ENCODE measurements around the gene SPATA9.
"Not testable (repeated sequence)": the region's sequence is repeated elsewhere in the genome, so short reads cannot be mapped to it uniquely, and the experiment has no call there.

The SPATA9 gene

GRCh38 chr5:95643152-95643551 is 39.6 kb downstream of the SPATA9 start:
- no peaks in the 10 kb centered on the region for H3K9me3 ChIP-seq (ENCODE audit: control insufficient read depth, low read length)
- H3K4me1 ChIP-seq (ENCODE audit: control insufficient read depth, insufficient read depth, low read length) = no peaks in the 10 kb centered on the region
- no peaks in the 10 kb centered on the region for H3K27me3 ChIP-seq (ENCODE audit: control insufficient read depth, insufficient read depth, low read length, poor library complexity, severe bottlenecking)
- H3K27ac ChIP-seq (ENCODE audit: insufficient read depth, low read depth, low read length, poor library complexity, severe bottlenecking) = no peak overlapping the region
- H3K36me3 ChIP-seq (ENCODE audit: control insufficient read depth, insufficient read depth, low read length) = no peaks in the 10 kb centered on the region
- H3K4me3 ChIP-seq (ENCODE audit: insufficient read depth, low read depth, low read length) = no peak overlapping the region
- 94 to 96% methylated on average over 7 of the region's 7 CpGs for WGBS, 2 experiments

- Histone ChIP-seq H3K4me3 (ENCODE audit: insufficient read depth, low read depth, low read length) (no peak overlapping the region), H3K27ac (ENCODE audit: insufficient read depth, low read depth, low read length, poor library complexity, severe bottlenecking) (no peak overlapping the region), H3K4me1 (ENCODE audit: control insufficient read depth, insufficient read depth, low read length) (no peaks in the 10 kb centered on the region), H3K36me3 (ENCODE audit: control insufficient read depth, insufficient read depth, low read length) (no peaks in the 10 kb centered on the region), H3K27me3 (ENCODE audit: control insufficient read depth, insufficient read depth, low read length, poor library complexity, severe bottlenecking) (no peaks in the 10 kb centered on the region), H3K9me3 (ENCODE audit: control insufficient read depth, low read length) (no peaks in the 10 kb centered on the region)
- WGBS, 2 experiments = 93% methylated on average over 5 of the region's 5 CpGs
Observed at GRCh38 chr5:95641741-95642220, 41.0 kb downstream of the SPATA9 start.

- no peaks in the 10 kb centered on the region for H3K36me3 ChIP-seq (ENCODE audit: control insufficient read depth, insufficient read depth, low read length)
- 88 to 91% methylated on average over 3 of the region's 3 CpGs for WGBS, 2 experiments
- no peaks in the 10 kb centered on the region for H3K9me3 ChIP-seq (ENCODE audit: control insufficient read depth, low read length)
- H3K4me1 ChIP-seq (ENCODE audit: control insufficient read depth, insufficient read depth, low read length) = no peaks in the 10 kb centered on the region
- no peak overlapping the region for H3K27ac ChIP-seq (ENCODE audit: insufficient read depth, low read depth, low read length, poor library complexity, severe bottlenecking)
- no peak overlapping the region for H3K4me3 ChIP-seq (ENCODE audit: insufficient read depth, low read depth, low read length)
- no peaks in the 10 kb centered on the region for H3K27me3 ChIP-seq (ENCODE audit: control insufficient read depth, insufficient read depth, low read length, poor library complexity, severe bottlenecking)
Observed at GRCh38 chr5:95638632-95639031, 44.2 kb downstream of the SPATA9 start.

GRCh38 chr5:95634081-95634480 is 48.7 kb downstream of the SPATA9 start:
- Histone ChIP-seq H3K27ac (ENCODE audit: insufficient read depth, low read depth, low read length, poor library complexity, severe bottlenecking) (no peak overlapping the region), H3K36me3 (ENCODE audit: control insufficient read depth, insufficient read depth, low read length) (no peaks in the 10 kb centered on the region), H3K4me1 (ENCODE audit: control insufficient read depth, insufficient read depth, low read length) (no peaks in the 10 kb centered on the region), H3K9me3 (ENCODE audit: control insufficient read depth, low read length) (no peaks in the 10 kb centered on the region), H3K27me3 (ENCODE audit: control insufficient read depth, insufficient read depth, low read length, poor library complexity, severe bottlenecking) (no peaks in the 10 kb centered on the region), H3K4me3 (ENCODE audit: insufficient read depth, low read depth, low read length) (no peak overlapping the region)
- WGBS, 2 experiments = 91 to 100% methylated on average over 3 of the region's 3 CpGs

- no peaks in the 10 kb centered on the region for H3K9me3 ChIP-seq (ENCODE audit: control insufficient read depth, low read length)
- no peak overlapping the region for H3K4me3 ChIP-seq (ENCODE audit: insufficient read depth, low read depth, low read length)
- 94 to 95% methylated on average over 3 of the region's 3 CpGs for WGBS, 2 experiments
- no peaks in the 10 kb centered on the region for H3K36me3 ChIP-seq (ENCODE audit: control insufficient read depth, insufficient read depth, low read length)
- H3K27me3 ChIP-seq (ENCODE audit: control insufficient read depth, insufficient read depth, low read length, poor library complexity, severe bottlenecking) = no peaks in the 10 kb centered on the region
- no peak overlapping the region for H3K27ac ChIP-seq (ENCODE audit: insufficient read depth, low read depth, low read length, poor library complexity, severe bottlenecking)
- no peaks in the 10 kb centered on the region for H3K4me1 ChIP-seq (ENCODE audit: control insufficient read depth, insufficient read depth, low read length)
Observed at GRCh38 chr5:95633671-95634070, 49.1 kb downstream of the SPATA9 start.

GRCh38 chr5:95632942-95633341 is 49.8 kb downstream of the SPATA9 start:
- not testable (repeated sequence) for H3K36me3 ChIP-seq (ENCODE audit: control insufficient read depth, insufficient read depth, low read length); H3K27me3 ChIP-seq (ENCODE audit: control insufficient read depth, insufficient read depth, low read length, poor library complexity, severe bottlenecking); H3K27ac ChIP-seq (ENCODE audit: insufficient read depth, low read depth, low read length, poor library complexity, severe bottlenecking); H3K4me3 ChIP-seq (ENCODE audit: insufficient read depth, low read depth, low read length); H3K4me1 ChIP-seq (ENCODE audit: control insufficient read depth, insufficient read depth, low read length); H3K9me3 ChIP-seq (ENCODE audit: control insufficient read depth, low read length)
- 89 to 100% methylated on average over 2 of the region's 2 CpGs for WGBS, 2 experiments

- Histone ChIP-seq H3K4me1 (ENCODE audit: control insufficient read depth, insufficient read depth, low read length) (no peaks in the 10 kb centered on the region), H3K27me3 (ENCODE audit: control insufficient read depth, insufficient read depth, low read length, poor library complexity, severe bottlenecking) (no peaks in the 10 kb centered on the region), H3K27ac (ENCODE audit: insufficient read depth, low read depth, low read length, poor library complexity, severe bottlenecking) (no peak overlapping the region), H3K36me3 (ENCODE audit: control insufficient read depth, insufficient read depth, low read length) (no peaks in the 10 kb centered on the region), H3K4me3 (ENCODE audit: insufficient read depth, low read depth, low read length) (no peak overlapping the region), H3K9me3 (ENCODE audit: control insufficient read depth, low read length) (no peaks in the 10 kb centered on the region)
- 93 to 94% methylated on average over 4 of the region's 4 CpGs for whole genome bisulfite sequencing, 2 experiments
Observed at GRCh38 chr5:95631991-95632675, 50.7 kb downstream of the SPATA9 start.

- H3K27ac ChIP-seq (ENCODE audit: insufficient read depth, low read depth, low read length, poor library complexity, severe bottlenecking) = no peak overlapping the region
- no peaks in the 10 kb centered on the region for H3K27me3 ChIP-seq (ENCODE audit: control insufficient read depth, insufficient read depth, low read length, poor library complexity, severe bottlenecking)
- WGBS, 2 experiments = 88 to 90% methylated on average over 1 to 2 of the region's 2 CpGs
- no peaks in the 10 kb centered on the region for H3K36me3 ChIP-seq (ENCODE audit: control insufficient read depth, insufficient read depth, low read length)
- H3K9me3 ChIP-seq (ENCODE audit: control insufficient read depth, low read length) = no peaks in the 10 kb centered on the region
- H3K4me1 ChIP-seq (ENCODE audit: control insufficient read depth, insufficient read depth, low read length) = no peaks in the 10 kb centered on the region
- no peak overlapping the region for H3K4me3 ChIP-seq (ENCODE audit: insufficient read depth, low read depth, low read length)
Observed at GRCh38 chr5:95631255-95631958, 51.4 kb downstream of the SPATA9 start.

GRCh38 chr5:95630394-95630917 is 52.3 kb downstream of the SPATA9 start:
- WGBS, 2 experiments = 99 to 100% methylated on average over 4 to 5 of the region's 5 CpGs
- Histone ChIP-seq H3K27me3 (ENCODE audit: control insufficient read depth, insufficient read depth, low read length, poor library complexity, severe bottlenecking) (no peaks in the 10 kb centered on the region), H3K27ac (ENCODE audit: insufficient read depth, low read depth, low read length, poor library complexity, severe bottlenecking) (no peak overlapping the region), H3K4me3 (ENCODE audit: insufficient read depth, low read depth, low read length) (no peak overlapping the region), H3K4me1 (ENCODE audit: control insufficient read depth, insufficient read depth, low read length) (no peaks in the 10 kb centered on the region), H3K9me3 (ENCODE audit: control insufficient read depth, low read length) (no peaks in the 10 kb centered on the region), H3K36me3 (ENCODE audit: control insufficient read depth, insufficient read depth, low read length) (no peaks in the 10 kb centered on the region)

- WGBS, 2 experiments = 85 to 86% methylated on average over 1 of the region's 1 CpG
- H3K36me3 ChIP-seq (ENCODE audit: control insufficient read depth, insufficient read depth, low read length) = no peaks in the 10 kb centered on the region
- H3K27ac ChIP-seq (ENCODE audit: insufficient read depth, low read depth, low read length, poor library complexity, severe bottlenecking) = no peak overlapping the region
- peaks cover 3% of the 10 kb centered on the region for H3K27me3 ChIP-seq (ENCODE audit: control insufficient read depth, insufficient read depth, low read length, poor library complexity, severe bottlenecking)
- H3K9me3 ChIP-seq (ENCODE audit: control insufficient read depth, low read length) = no peaks in the 10 kb centered on the region
- no peaks in the 10 kb centered on the region for H3K4me1 ChIP-seq (ENCODE audit: control insufficient read depth, insufficient read depth, low read length)
- H3K4me3 ChIP-seq (ENCODE audit: insufficient read depth, low read depth, low read length) = no peak overlapping the region
Observed at GRCh38 chr5:95628933-95629332, 53.9 kb downstream of the SPATA9 start.

All from ectodermal cell (in vitro differentiated cells).